ENCODE results near the gene CRIP1.
A peak's percentile ranks its signal among the peaks of the same experiment; 100 is the strongest.

The CRIP1 gene

GRCh38 chr14:105527826-105528585 is 41.3 kb downstream of the CRIP1 start:
- peak; percentile 37 for DNase-seq
- Histone ChIP-seq H3K27ac (no peak overlapping the region), H3K36me3 (replicated peaks) (no peaks in the 10 kb centered on the region), H3K4me3 (ENCODE audit: low read depth, low read length) (peak overlapping the region; percentile 49), H3K27me3 (replicated peaks) (no peaks in the 10 kb centered on the region)
- TF ChIP-seq, protein P1, sequence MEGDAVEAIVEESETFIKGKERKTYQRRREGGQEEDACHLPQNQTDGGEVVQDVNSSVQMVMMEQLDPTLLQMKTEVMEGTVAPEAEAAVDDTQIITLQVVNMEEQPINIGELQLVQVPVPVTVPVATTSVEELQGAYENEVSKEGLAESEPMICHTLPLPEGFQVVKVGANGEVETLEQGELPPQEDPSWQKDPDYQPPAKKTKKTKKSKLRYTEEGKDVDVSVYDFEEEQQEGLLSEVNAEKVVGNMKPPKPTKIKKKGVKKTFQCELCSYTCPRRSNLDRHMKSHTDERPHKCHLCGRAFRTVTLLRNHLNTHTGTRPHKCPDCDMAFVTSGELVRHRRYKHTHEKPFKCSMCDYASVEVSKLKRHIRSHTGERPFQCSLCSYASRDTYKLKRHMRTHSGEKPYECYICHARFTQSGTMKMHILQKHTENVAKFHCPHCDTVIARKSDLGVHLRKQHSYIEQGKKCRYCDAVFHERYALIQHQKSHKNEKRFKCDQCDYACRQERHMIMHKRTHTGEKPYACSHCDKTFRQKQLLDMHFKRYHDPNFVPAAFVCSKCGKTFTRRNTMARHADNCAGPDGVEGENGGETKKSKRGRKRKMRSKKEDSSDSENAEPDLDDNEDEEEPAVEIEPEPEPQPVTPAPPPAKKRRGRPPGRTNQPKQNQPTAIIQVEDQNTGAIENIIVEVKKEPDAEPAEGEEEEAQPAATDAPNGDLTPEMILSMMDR (IDR thresholded peaks at IDR 0.05; ENCODE audit: low read depth, low read length, missing control alignments) = peak; percentile 71
- in situ Hi-C loops (cut with HindIII; ENCODE audit: low pct_ligation_motif_present, low sequenced_read_pairs) = no loop called here

GRCh38 chr14:105528586-105529318 is 42.1 kb downstream of the CRIP1 start:
- in situ Hi-C loops (cut with HindIII; ENCODE audit: low pct_ligation_motif_present, low sequenced_read_pairs) = no loop called here
- TF ChIP-seq, protein P1 (IDR thresholded peaks at IDR 0.05; ENCODE audit: low read depth, low read length, missing control alignments) = no peak
- Histone ChIP-seq H3K36me3 (replicated peaks) (no peaks in the 10 kb centered on the region), H3K27ac (no peak overlapping the region), H3K27me3 (replicated peaks) (no peaks in the 10 kb centered on the region), H3K4me3 (ENCODE audit: low read depth, low read length) (no peak overlapping the region)
- DNase-seq = no peak

DNA sequence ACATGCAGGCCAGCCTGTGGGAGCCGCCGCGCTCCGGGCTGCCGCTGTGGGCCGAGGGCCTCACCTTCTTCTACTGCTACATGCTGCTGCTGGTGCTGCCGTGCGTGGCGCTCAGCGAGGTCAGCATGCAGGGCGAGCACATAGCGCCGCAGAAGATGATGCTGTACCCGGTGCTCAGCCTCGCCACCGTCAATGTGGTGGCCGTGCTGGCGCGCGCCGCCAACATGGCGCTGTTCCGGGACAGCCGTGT is 42.6 kb downstream of the CRIP1 start:
- no peaks in the 10 kb centered on the region for H3K27me3 ChIP-seq (replicated peaks)
- no peaks in the 10 kb centered on the region for H3K36me3 ChIP-seq (replicated peaks)
- no peak overlapping the region for H3K27ac ChIP-seq
- DNase-seq = no peak
- H3K4me3 ChIP-seq (ENCODE audit: low read depth, low read length) = no peak overlapping the region
- TF ChIP-seq, protein P1 (IDR thresholded peaks at IDR 0.05; ENCODE audit: low read depth, low read length, missing control alignments) = no peak
- in situ Hi-C loops (cut with HindIII; ENCODE audit: low pct_ligation_motif_present, low sequenced_read_pairs) = no loop called here

GRCh38 chr14:105529569-105530284 is 43.0 kb downstream of the CRIP1 start:
- Histone ChIP-seq H3K27me3 (replicated peaks) (no peaks in the 10 kb centered on the region), H3K27ac (no peak overlapping the region), H3K36me3 (replicated peaks) (no peaks in the 10 kb centered on the region), H3K4me3 (ENCODE audit: low read depth, low read length) (no peak overlapping the region)
- TF ChIP-seq, protein P1 (IDR thresholded peaks at IDR 0.05; ENCODE audit: low read depth, low read length, missing control alignments) = no peak
- in situ Hi-C loops (cut with HindIII; ENCODE audit: low pct_ligation_motif_present, low sequenced_read_pairs) = no loop called here
- DNase-seq = no peak

GRCh38 chr14:105530285-105531087 is 43.8 kb downstream of the CRIP1 start:
- Histone ChIP-seq H3K27ac (no peak overlapping the region), H3K27me3 (replicated peaks) (no peaks in the 10 kb centered on the region), H3K36me3 (replicated peaks) (no peaks in the 10 kb centered on the region), H3K4me3 (ENCODE audit: low read depth, low read length) (no peak overlapping the region)
- no peak for DNase-seq
- TF ChIP-seq, protein P1 (IDR thresholded peaks at IDR 0.05; ENCODE audit: low read depth, low read length, missing control alignments) = no peak
- in situ Hi-C loops (cut with HindIII; ENCODE audit: low pct_ligation_motif_present, low sequenced_read_pairs) = no loop called here

Measured in brain microvascular endothelial cell (primary cell).